Middle frontal gyrus (tissue), 1 donor: Measurements from ENCODE around the gene S100A1.

ENCODE experiments used
- DNase-seq: peaks from one replicate; pipeline ENCODE4 v3.0.0-alpha.2; 2015; ENCODE audit warnings: low spot score; ENCODE audit errors: extremely low spot score

The S100A1 gene

DNA sequence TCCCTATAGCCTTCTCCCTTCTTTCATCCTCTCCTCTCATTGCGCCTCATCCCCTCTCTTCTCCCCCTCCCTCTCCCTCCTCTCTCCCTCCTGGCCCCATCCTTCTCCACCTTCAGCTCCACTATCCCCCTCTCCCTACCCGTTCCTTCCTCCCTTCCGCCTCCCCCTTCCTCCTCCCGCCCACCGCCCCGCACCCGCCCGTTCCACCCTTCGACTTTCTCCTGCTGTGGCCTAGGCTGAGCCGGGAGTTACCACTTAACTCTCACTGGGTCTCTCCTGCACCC lies 51.8 kb downstream of the S100A1 start:
- no peak for DNase-seq
